ENCODE data around the gene DAAM2.

DNA sequence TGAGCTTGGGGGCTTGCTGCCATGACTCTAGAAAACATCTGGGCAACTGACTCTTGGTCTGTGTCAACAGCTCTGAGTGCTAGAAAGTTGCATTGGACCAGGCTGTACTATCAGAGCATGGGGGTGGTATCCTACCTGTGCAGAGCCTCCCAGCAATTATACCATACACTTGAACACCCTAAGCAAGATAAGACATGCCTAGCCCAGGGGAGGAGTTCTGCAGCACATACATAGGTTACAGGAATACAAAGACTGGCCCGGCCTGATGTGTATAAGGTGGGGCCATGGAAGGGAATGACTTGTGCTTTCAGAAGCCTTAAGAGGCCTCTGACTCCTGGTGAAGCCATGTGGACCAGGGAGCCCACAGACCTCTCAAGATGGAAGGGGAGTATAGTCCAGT is 153.4 kb downstream of the DAAM2 start:
- no peak for TF ChIP-seq YY1 (IDR thresholded peaks at IDR 0.05; ENCODE audit: insufficient read depth, insufficient read length)
- no peak for TF ChIP-seq ZNF274 (IDR thresholded peaks at IDR 0.05; ENCODE audit: low read depth, low read length)
- TF ChIP-seq SUZ12 (IDR thresholded peaks at IDR 0.05; ENCODE audit: extremely low read depth, insufficient read depth, insufficient read length) = no peak

All from NT2/D1 (cell line).